Fibroblast of peridontal ligament (primary cell): ENCODE measurements around the gene TGFBRAP1.
A peak's percentile ranks its signal among the peaks of the same experiment; 100 is the strongest.

Source experiments
- DNase-seq: peaks from one replicate; pipeline ENCODE4 v3.0.0-alpha.2; 2010; ENCODE audit errors: extremely low read depth

TGFBRAP1 gene, protein sequence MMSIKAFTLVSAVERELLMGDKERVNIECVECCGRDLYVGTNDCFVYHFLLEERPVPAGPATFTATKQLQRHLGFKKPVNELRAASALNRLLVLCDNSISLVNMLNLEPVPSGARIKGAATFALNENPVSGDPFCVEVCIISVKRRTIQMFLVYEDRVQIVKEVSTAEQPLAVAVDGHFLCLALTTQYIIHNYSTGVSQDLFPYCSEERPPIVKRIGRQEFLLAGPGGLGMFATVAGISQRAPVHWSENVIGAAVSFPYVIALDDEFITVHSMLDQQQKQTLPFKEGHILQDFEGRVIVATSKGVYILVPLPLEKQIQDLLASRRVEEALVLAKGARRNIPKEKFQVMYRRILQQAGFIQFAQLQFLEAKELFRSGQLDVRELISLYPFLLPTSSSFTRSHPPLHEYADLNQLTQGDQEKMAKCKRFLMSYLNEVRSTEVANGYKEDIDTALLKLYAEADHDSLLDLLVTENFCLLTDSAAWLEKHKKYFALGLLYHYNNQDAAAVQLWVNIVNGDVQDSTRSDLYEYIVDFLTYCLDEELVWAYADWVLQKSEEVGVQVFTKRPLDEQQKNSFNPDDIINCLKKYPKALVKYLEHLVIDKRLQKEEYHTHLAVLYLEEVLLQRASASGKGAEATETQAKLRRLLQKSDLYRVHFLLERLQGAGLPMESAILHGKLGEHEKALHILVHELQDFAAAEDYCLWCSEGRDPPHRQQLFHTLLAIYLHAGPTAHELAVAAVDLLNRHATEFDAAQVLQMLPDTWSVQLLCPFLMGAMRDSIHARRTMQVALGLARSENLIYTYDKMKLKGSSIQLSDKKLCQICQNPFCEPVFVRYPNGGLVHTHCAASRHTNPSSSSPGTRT

GRCh38 chr2:105329561-105330495 lies at the start of gene TGFBRAP1:
TGFBRAP1 (minus strand) TSS chr2:105329735; CDS start chr2:105308301, 21,434 bp downstream.
- no peak for DNase-seq

DNA sequence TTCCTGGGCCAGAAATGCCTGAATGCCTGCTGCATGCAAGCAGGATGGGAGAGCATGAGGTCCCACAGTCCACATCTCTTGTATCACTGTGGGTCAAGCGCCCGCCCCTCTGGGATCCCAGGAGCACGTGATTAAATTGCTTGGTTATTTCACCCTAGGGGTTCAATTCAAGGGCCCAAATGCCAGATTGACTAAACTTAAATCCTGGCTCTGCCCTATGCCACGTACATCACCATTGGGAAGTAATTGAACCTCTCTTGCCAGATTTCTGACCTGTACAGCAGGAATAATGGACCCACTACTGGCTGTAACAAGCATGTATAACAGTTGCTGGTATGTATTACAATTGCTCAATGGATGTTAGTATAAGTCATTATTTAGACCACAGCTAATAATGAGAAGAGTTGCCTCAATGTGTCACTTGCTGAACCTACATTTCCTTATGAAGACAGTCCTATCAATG lies 49.4 kb upstream of the TGFBRAP1 start:
- DNase-seq: no peak

- no peak for DNase-seq
These were observed 48.8 kb upstream of the TGFBRAP1 start for GRCh38 chr2:105378276-105378840.

DNA sequence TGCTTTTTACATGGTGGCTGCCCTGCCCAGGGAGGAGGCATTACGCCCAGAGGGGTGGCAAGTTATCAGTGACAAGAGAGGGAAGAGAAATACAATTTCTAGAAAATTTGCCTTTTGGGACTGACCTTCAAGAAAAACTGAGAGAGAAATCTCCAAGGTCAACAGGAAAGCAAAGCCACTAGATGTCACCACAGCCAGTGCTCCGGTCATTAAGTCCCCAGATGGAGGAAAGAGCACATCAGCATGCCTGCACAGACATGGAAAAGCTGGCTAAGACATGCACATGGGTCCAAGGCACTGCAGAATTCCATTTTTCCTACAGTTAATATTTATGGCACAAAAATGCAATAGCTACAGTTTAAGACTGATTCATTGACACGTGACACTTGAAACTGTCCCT lies 48.3 kb upstream of the TGFBRAP1 start:
- DNase-seq: no peak

GRCh38 chr2:105376789-105377240 lies 47.3 kb upstream of the TGFBRAP1 start:
- peak; percentile 81 for DNase-seq

GRCh38 chr2:105376010-105376409 lies 46.5 kb upstream of the TGFBRAP1 start:
- DNase-seq: no peak

DNA sequence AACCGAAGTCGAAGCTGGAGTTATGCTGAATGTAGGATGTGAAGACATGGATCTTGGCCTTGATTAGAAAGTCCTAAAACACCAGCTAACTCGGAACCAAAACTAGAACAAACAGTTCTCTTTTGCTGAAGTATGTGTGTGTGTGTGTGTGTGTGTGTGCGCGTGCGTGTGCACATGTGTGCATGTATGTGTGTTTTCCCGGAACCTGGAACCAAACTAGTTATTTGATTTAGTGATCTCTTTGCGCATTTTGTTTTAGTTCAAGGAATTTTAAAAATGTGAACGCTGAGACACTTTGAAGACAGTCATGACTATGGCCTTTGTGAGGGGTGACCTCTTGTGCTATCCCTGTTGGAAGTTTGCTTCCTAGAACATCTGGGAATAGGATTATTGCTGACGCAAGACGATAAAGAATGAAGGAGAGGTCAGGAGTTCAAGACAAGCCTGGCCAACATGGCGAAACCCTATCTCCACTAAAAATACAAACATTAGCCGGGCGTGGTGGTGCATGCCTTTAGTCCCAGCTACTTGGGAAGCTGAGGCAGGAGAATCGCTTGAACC lies 45.5 kb upstream of the TGFBRAP1 start:
- peak; percentile 95 for DNase-seq

DNA sequence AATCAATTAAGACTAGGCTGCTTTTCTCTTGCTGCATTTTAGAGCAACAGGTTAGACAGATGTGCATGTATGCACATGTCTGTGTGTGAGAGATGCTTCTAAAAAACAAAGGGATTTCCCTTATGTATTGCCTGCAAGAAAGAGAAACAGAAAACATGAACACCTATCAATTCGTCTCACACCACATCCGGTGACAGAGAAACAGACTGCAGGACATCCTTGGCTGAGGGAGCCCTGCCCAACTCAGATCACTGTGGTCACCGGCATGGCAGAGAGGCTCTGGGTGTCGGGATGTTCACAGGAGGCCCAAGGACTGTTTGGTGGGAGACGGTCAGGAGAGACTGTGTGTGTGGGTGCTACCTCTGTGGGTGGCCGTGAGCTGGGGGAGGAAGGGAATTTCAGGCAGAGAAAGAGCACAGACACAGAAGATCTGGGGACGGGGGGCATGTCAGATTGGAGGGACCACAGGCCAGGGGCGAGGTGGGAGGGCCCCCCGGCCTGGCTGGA lies 44.4 kb upstream of the TGFBRAP1 start:
- no peak for DNase-seq

DNA sequence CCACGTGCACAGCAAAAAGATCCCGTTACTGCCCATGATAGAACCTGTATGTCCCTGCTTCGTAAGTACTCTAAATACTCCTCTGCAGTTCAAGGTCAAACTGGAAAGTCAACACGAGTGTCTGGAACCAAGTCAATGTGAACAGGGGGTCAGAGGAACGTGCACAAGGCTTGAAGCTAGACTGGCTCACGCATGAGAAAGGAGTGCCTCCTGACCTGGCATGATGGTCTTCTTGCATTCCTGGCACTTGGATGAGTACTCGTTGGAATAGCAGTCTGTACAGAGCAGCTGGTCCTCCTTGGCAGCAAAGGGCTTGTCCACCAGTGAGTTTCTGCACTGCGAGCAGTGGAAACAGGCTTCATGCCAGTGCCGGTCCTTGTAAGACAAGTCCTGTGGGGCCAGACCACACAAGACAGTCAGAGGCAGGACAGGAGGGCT lies 43.8 kb upstream of the TGFBRAP1 start:
- peak; percentile 73 for DNase-seq

- DNase-seq: no peak
These were observed 42.3 kb upstream of the TGFBRAP1 start for GRCh38 chr2:105371810-105372209.

DNA sequence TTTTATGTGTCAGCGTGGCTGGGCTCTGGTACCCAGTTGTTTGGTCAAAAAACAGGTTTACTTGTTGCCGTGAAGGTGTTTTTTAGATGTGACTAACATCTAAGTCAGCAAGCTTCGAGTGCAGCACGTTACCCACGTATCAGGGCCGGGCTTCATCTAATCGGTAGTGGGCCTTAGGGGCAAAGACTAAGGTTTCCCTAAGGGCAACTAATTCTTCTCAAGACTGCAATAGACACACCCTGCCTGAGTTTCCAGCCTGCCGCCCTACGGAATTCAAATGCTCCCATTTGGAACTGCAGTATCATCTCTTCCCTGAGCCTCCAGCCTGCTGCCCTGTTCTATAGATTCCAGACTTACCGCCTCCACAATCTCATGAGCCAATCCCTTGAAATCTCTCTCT lies 41.6 kb upstream of the TGFBRAP1 start:
- no peak for DNase-seq

DNA sequence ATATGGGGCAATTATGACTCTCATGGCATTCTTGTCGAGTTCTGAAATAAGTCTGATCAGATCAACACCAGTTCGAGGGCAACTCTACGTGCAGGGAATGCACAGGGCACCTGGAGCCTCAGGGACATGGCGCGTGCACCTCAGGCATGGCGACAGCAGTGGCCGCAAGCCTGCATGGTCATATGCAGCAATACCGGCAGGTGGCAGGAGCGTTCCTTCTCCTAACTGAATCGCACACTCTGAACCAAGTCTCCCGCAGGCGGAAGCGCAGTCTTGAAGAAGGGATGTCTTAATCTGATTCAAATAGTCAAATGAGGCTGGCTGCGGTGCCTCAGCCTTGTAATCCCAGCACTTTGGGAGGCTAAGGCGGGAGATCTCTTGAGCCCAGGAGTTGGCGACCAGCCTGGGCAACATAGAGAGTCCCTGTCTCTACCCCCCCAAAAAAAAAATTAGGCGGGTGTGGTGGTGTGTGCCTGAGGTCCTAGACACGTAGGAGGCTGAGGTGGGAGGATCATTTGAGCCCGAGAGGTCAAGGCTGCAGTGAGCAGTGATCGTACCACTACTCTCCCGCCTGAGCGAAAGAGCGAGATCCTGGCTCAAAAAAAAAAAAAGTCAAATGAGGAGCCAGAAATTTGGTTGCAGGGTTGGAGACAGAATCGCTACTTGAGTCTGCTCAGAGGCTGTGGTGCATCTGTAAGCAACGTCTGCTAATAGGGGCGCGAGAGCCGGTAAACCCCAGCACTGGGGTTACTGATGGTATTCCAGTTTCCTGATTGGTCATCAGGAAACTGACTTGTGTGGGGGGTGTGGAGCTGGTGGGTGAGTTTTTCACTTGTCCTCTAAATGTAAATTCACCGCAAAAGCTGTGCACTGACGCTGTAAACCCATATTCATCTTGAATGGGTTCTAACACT lies 40.5 kb upstream of the TGFBRAP1 start:
- peak; percentile 90 for DNase-seq

- DNase-seq: no peak
These were observed 39.3 kb upstream of the TGFBRAP1 start for GRCh38 chr2:105368759-105369408.

- DNase-seq: no peak
These were observed 35.7 kb upstream of the TGFBRAP1 start for GRCh38 chr2:105365206-105365605.

DNA sequence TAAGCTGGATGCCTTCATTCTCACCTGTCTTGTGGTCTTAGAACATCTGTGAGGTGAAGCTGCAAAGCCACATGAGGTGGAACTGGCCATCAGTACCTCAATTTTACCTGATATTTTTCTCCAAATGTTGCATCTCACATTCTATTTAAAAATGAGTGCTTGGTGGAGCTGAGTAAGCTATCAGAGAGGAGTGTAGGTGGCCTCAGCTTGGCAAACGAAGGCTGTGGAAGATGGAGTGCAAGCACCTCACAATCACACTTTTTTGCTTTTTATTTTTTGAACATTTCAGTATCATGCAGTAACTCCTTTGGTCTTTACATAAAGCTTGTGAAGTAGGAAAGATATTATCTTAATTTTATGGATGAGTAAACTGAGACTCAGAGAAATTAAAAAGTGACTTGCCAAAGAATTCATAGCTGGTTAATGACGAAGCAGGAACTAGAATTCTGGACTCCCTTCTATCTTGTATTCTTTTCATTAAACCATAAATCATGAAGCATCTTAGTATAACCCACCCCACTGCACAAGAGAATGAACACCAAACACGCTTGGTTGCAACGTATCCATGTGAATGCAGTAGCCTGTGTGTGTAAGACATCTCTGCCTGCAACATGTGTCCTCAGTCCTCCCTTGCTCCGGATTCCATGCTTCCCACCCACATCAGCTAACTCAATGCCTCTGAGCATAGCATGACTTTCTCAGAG lies 35.1 kb upstream of the TGFBRAP1 start:
- no peak for DNase-seq

- no peak for DNase-seq
These were observed 33.5 kb upstream of the TGFBRAP1 start for GRCh38 chr2:105362862-105363591.

GRCh38 chr2:105361102-105361889 lies 31.8 kb upstream of the TGFBRAP1 start:
- DNase-seq: no peak
